GM23248 (cell line): ENCODE measurements around the gene YPEL5. TPM values are rescaled to one million over a fixed set of nuclear protein-coding genes. Genes with fewer than 3 reads are reported as not detected.

Source experiments
- DNase-seq: peaks from one replicate; pipeline ENCODE4 v3.0.0-alpha.2; 2015
- H2AFZ ChIP-seq: fragments of 200-600 bp; sonication (generic); 2 replicates; pipeline ENCODE4 v1.6.1; 2016; ENCODE audit warnings: antibody characterized with exemption
- H3F3A ChIP-seq: fragments of 200-600 bp; sonication (generic); 2 replicates; pipeline ENCODE4 v1.6.1; 2016; ENCODE audit warnings: mild to moderate bottlenecking, antibody characterized with exemption, mixed run types; ENCODE audit not compliant: insufficient read depth
- H3K27ac ChIP-seq: fragments of 200-600 bp; sonication (generic); 2 replicates; pipeline ENCODE4 v1.5.1; 2016; ENCODE audit warnings: mild to moderate bottlenecking
- H3K27me3 ChIP-seq: fragments of 200-600 bp; sonication (generic); replicated peaks from 2 replicates; pipeline ENCODE4 v1.6.1; 2016; ENCODE audit warnings: mild to moderate bottlenecking; ENCODE audit not compliant: insufficient read depth
- H3K36me3 ChIP-seq: fragments of 200-600 bp; sonication (generic); 2 replicates; pipeline ENCODE4 v1.6.1; 2016; ENCODE audit warnings: low read depth, mild to moderate bottlenecking
- H3K4me1 ChIP-seq: fragments of 200-600 bp; sonication (generic); 2 replicates; pipeline ENCODE4 v1.6.1; 2016; ENCODE audit warnings: mild to moderate bottlenecking; ENCODE audit not compliant: insufficient read depth
- H3K4me2 ChIP-seq: fragments of 200-600 bp; sonication (generic); one replicate; pipeline ENCODE4 v1.6.1; 2016; ENCODE audit warnings: mild to moderate bottlenecking; ENCODE audit not compliant: unreplicated experiment
- H3K4me3 ChIP-seq: fragments of 200-600 bp; sonication (generic); 2 replicates; pipeline ENCODE4 v1.5.1; 2016; ENCODE audit warnings: mild to moderate bottlenecking
- H3K79me2 ChIP-seq: fragments of 200-600 bp; sonication (generic); 2 replicates; pipeline ENCODE4 v1.6.1; 2016; ENCODE audit warnings: mild to moderate bottlenecking; ENCODE audit not compliant: insufficient read depth
- H3K9ac ChIP-seq: fragments of 200-600 bp; sonication (generic); 2 replicates; pipeline ENCODE4 v1.6.1; 2016; ENCODE audit warnings: mild to moderate bottlenecking
- H3K9me2 ChIP-seq: fragments of 200-600 bp; sonication (generic); 2 replicates; pipeline ENCODE4 v1.6.1; 2016; ENCODE audit warnings: mixed run types, mild to moderate bottlenecking, moderate library complexity; ENCODE audit not compliant: insufficient read depth
- H3K9me3 ChIP-seq: fragments of 200-600 bp; sonication (generic); one replicate; pipeline ENCODE4 v1.6.1; 2017; ENCODE audit warnings: low read depth
- H4K20me1 ChIP-seq: fragments of 200-600 bp; sonication (generic); 2 replicates; pipeline ENCODE4 v1.6.0; 2016; ENCODE audit not compliant: insufficient read depth
- EZH2 ChIP-seq: fragments of 200-600 bp; sonication (generic); IDR thresholded peaks from 2 replicates; pipeline ENCODE4 v1.6.1; 2018; ENCODE audit warnings: antibody characterized with exemption, mild to moderate bottlenecking; ENCODE audit not compliant: insufficient read depth, poor library complexity, severe bottlenecking
- EZH2phosphoT487 ChIP-seq: fragments of 200-600 bp; sonication (generic); IDR thresholded peaks from 2 replicates; pipeline ENCODE4 v1.6.1; 2018; ENCODE audit warnings: antibody characterized with exemption, moderate library complexity, mild to moderate bottlenecking, low read depth; ENCODE audit not compliant: insufficient read depth
- WGBS, 2 experiments: methylation state at CpG; one replicate each; pipeline ENCODE4 v1.1.6; 2015 to 2017; ENCODE audit warnings: low lambda C conversion rate in 2 of 2, low coverage in 1 of 2; ENCODE audit errors: missing lambda C conversion rate in 2 of 2; 5-methylcytosine and 5-hydroxymethylcytosine counted together
- in situ Hi-C: fragments of 300-500 bp; cut with MboI; formaldehyde crosslinking; loops from 2 replicates; pipeline ENCODE4 v1.15.0; 2020
- polyA plus RNA-seq: library from polyadenylated mRNA; unstranded; fragments of >200 nt; fragmentation: Nextera tagmentation; extraction: Ambion mirVana; gene quantifications from 2 replicates; pipeline ENCODE4 v1.2.1, GENCODE V29; 2016
- total RNA-seq: library from RNA; depleted of rRNA; stranded (reverse); fragments of >200 nt; shearing (Covaris generic); gene quantifications from 2 replicates; pipeline ENCODE4 v1.2.3, GENCODE V29; 2014

Gene YPEL5
- total and polyA plus RNA-seq, 2 experiments from 2014 or later: 101 to 128 TPM

DNA sequence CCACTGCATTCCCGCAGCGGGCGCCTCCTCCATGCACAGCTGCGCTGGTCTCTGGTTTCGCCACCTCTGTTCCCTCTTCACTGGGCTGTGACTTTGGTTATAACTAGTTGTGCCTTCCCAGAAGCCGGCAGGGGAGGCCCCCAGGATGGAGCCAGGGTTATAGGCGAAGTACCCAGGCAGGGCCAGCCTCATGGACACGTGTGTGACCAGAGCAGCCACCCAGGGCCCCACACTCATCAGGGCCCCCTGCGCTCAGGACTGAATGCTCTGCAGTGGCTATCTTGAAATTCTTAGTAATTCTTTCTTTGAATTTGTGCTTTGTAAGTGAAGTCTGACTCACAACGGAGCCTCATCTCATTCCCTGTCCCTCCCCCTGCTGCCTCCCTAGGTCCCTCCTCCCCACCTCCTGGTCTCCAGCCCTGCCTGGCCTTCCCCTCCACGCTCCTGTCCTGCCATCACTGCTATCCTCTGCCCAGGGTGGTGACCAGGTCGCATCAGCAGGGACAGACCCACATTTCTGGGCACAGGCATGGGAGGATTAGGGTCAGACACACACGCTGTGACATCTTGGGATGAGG is 46.4 kb downstream of the YPEL5 start:
- in situ Hi-C loops: no loop called here
- H3K79me2 ChIP-seq: no peaks in the 10 kb centered on the region
- H3K36me3 ChIP-seq: no peaks in the 10 kb centered on the region
- 0 out of 2 replicates have a peak overlapping the region, but pooled peaks have one; percentile 24 for H2AFZ ChIP-seq
- no peak overlapping the region for H3K4me2 ChIP-seq
- peak; percentile 61 for DNase-seq
- H3F3A ChIP-seq: no peaks in the 10 kb centered on the region
- WGBS, 2 experiments: 73 to 78% methylated on average over 13 of the region's 13 CpGs
- no peak overlapping the region for H3K27ac ChIP-seq
- H3K4me1 ChIP-seq: no peaks in the 10 kb centered on the region
- no peaks in the 10 kb centered on the region for H3K9me2 ChIP-seq
- H3K9me3 ChIP-seq: no peaks in the 10 kb centered on the region
- H4K20me1 ChIP-seq: no peaks in the 10 kb centered on the region
- H3K4me3 ChIP-seq: no peak overlapping the region
- no peak overlapping the region for H3K9ac ChIP-seq
- TF ChIP-seq EZH2 (no peak), EZH2phosphoT487 (no peak)
- H3K27me3 ChIP-seq: 0 out of 2 replicates have a peak, but pooled peaks cover 6% of the 10 kb centered on the region

DNA sequence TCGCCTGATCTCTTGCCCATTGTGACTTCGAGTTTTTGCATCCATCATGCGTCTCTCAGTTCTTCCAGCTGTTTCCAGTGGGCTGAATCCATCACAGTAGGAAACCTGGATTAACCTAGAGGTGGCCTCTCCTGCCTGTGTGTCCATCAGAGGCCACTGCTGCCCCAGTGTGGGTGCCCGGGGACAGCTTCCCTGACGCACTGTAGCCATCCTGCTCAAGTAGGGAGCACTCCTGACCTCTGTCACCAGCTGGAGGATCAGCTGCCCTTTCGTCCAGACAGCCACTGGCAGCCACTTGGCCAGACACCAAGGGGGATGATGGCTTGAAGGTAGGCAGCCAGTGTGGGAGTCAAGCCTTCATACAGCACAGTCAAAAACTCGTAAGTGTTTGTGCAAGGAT is 47.6 kb downstream of the YPEL5 start:
- H3K4me3 ChIP-seq: no peak overlapping the region
- H3K27ac ChIP-seq: no peak overlapping the region
- H3F3A ChIP-seq: no peaks in the 10 kb centered on the region
- H2AFZ ChIP-seq: no peak overlapping the region
- in situ Hi-C loops: no loop called here
- H3K36me3 ChIP-seq: no peaks in the 10 kb centered on the region
- no peaks in the 10 kb centered on the region for H3K4me1 ChIP-seq
- no peaks in the 10 kb centered on the region for H3K9me2 ChIP-seq
- no peaks in the 10 kb centered on the region for H3K27me3 ChIP-seq
- H3K9me3 ChIP-seq: no peaks in the 10 kb centered on the region
- TF ChIP-seq EZH2 (no peak), EZH2phosphoT487 (no peak)
- DNase-seq: no peak
- no peak overlapping the region for H3K4me2 ChIP-seq
- 71 to 84% methylated on average over 7 of the region's 7 CpGs for WGBS, 2 experiments
- no peaks in the 10 kb centered on the region for H4K20me1 ChIP-seq
- H3K9ac ChIP-seq: no peak overlapping the region
- H3K79me2 ChIP-seq: no peaks in the 10 kb centered on the region

DNA sequence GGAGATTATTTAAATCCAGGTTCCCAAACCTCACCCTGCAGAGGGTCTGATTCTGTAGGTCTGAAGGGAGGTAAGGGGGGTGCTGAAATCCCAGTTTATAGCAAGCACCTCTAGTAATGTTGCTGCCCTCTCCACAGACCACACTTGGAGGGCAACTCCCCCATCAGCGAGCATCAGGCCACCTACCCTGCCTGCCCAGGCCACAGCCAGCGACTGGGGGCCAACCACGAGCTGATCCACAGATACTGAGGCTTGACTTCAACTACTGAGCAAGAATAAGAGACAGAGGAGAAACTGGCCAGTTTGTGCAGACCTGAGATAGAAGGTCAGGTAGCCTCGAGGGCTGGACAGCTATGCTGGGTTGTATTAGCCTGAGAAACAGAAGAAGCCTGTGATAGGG is 48.2 kb downstream of the YPEL5 start:
- no peaks in the 10 kb centered on the region for H3K36me3 ChIP-seq
- H3K79me2 ChIP-seq: no peaks in the 10 kb centered on the region
- H2AFZ ChIP-seq: no peak overlapping the region
- DNase-seq: no peak
- in situ Hi-C loops: no loop called here
- no peaks in the 10 kb centered on the region for H3K4me1 ChIP-seq
- 35 to 46% methylated on average over 4 of the region's 4 CpGs for WGBS, 2 experiments
- TF ChIP-seq EZH2: no peak
- no peak for TF ChIP-seq EZH2phosphoT487
- H3K9me2 ChIP-seq: no peaks in the 10 kb centered on the region
- H4K20me1 ChIP-seq: no peaks in the 10 kb centered on the region
- no peaks in the 10 kb centered on the region for H3K27me3 ChIP-seq
- no peak overlapping the region for H3K27ac ChIP-seq
- no peak overlapping the region for H3K4me2 ChIP-seq
- no peaks in the 10 kb centered on the region for H3F3A ChIP-seq
- no peaks in the 10 kb centered on the region for H3K9me3 ChIP-seq
- no peak overlapping the region for H3K4me3 ChIP-seq
- no peak overlapping the region for H3K9ac ChIP-seq

DNA sequence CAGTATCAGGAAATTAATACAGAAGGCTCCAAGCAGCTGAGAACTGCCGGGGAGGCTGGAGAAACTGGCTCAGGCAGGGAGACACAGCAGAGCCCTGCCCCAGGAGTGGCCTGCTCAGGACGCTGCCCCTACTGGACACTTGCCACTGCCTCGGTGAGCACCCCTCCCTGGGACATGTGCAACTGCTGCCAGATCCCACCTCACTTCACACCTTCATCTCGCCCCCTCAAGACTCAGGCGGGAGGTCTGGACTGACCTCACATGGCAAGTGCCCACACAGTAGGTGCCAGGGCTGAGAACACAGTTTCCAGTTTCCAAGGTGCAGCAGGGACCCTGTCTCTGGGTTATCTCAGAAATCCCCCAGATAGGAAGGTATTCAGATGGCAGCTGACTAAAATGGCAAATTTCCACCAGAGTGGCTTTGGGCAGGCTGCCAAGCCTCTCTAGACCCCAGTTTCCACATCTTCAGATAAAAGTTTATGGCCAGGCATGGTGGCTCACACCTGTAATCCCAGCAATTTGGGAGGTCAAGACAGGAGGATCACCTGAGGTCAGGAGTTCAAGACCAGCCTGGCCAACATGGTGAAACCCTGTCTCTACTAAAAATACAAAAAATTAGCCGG is 50.9 kb downstream of the YPEL5 start:
- Histone ChIP-seq H3K4me1 (no peaks in the 10 kb centered on the region; the same call in 1 of the 2 replicates), H3K9ac (no peak overlapping the region), H3K36me3 (no peaks in the 10 kb centered on the region), H3K4me2 (no peak overlapping the region), H2AFZ (no peak overlapping the region), H3F3A (no peaks in the 10 kb centered on the region), H3K27me3 (no peaks in the 10 kb centered on the region), H3K9me2 (no peaks in the 10 kb centered on the region), H3K27ac (no peak overlapping the region), H3K79me2 (no peaks in the 10 kb centered on the region), H3K9me3 (no peaks in the 10 kb centered on the region), H3K4me3 (no peak overlapping the region), H4K20me1 (no peaks in the 10 kb centered on the region)
- no peak for TF ChIP-seq EZH2
- no peak for TF ChIP-seq EZH2phosphoT487
- no peak for DNase-seq
- 67 to 70% methylated on average over 6 of the region's 6 CpGs for WGBS, 2 experiments
- in situ Hi-C loops: no loop called here
